Adipose tissue (tissue), 3 donors: ENCODE results near the gene TMEM198. TPM values are rescaled to one million over a fixed set of nuclear protein-coding genes. Genes with fewer than 3 reads are reported as not detected.

ENCODE experiments used
- H3K27ac ChIP-seq: one replicate; pipeline ENCODE4 v1.5.1; 2013; ENCODE audit warnings: low read depth, low read length
- WGBS, 3 donors: extraction: QIAGEN DNeasy Blood & Tissue Kit; methylation state at CpG; one replicate each; pipeline ENCODE4 v1.1.7; 2013; 5-methylcytosine and 5-hydroxymethylcytosine counted together
- polyA plus RNA-seq, 3 donors: library from polyadenylated mRNA; stranded (reverse); fragments of 200-250 nt; gene quantifications; one replicate each; pipeline ENCODE4 v1.2.3, GENCODE V29; 2013
- donor health status: healthy with polysubstance abuse.
- donor health status: Bipolar disorder and iron deficiency.
- donor health status: healthy.

The TMEM198 gene
- polyA plus RNA-seq, 3 donors = 2.3 to 9.5 (median 3.7) TPM

GRCh38 chr2:219507581-219508443, 36.0 kb upstream of the TMEM198 start:
- WGBS, 3 donors = 52 to 62% (median 58%) methylated on average over 8 of the region's 8 CpGs
- H3K27ac ChIP-seq = no peak overlapping the region

DNA sequence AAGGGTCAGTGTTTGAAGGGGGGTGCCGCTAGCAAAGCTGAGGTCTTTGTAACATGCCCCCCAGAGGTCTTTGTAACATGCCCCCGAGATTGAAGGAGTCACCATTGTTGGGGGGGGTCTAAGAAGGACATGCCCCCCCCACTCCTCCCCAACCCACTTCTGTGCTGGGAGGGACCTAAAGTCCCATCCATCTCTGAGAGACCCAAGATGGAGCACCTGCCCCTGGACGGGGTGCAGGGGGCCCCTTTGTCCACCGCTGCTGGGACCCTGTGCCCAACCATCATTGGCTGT, 35.4 kb upstream of the TMEM198 start:
- 62 to 71% (median 64%) methylated on average over 4 of the region's 4 CpGs for WGBS, 3 donors

GRCh38 chr2:219508971-219509779, 34.7 kb upstream of the TMEM198 start:
- WGBS, 3 donors = 6 to 14% (median 10%) methylated on average over 10 to 14 of the region's 14 CpGs
- H3K27ac ChIP-seq = no peak overlapping the region

More for the DNA sequence above, 35.4 kb upstream of the TMEM198 start:
- H3K27ac ChIP-seq = no peak overlapping the region

DNA sequence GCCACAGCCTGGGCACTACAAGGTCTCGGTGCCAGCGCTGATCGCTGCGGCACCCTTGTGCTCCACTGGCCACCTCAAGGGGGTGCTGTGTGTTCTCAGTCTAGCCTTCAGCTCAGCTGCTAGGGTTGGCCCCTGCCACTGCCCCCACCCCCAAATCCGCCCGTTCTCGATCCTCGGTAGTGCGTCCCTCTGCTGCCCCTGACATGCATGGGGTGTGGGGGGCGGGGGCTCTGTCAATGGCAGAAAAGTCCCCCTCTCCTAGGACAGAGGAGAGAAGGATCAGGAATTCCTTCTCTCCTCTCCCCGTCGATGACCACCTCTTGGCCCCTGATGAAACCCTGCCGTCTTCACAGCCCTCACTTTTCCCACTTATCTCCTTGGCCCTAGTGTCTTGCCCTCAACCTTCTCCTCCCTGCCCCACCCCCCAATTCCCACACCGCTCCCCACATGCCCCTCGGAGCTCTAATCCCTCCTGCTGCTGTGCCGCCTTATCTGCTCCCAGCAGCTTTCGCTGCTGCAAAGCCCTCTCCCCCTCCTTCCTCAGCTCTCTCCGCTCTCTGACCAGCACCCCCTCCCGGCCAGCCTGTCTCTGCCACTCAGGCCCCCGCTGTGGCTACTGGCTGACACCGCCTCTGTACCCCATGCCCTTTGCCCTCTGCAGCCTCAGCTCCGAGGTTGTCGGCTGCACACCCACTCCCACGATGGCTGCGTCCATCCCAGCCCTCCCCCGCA, 33.9 kb upstream of the TMEM198 start:
- H3K27ac ChIP-seq = no peak overlapping the region
- 1 to 2% (median 1%) methylated on average over 23 to 26 of the region's 26 CpGs for WGBS, 3 donors

GRCh38 chr2:219510512-219511135, 33.2 kb upstream of the TMEM198 start:
- H3K27ac ChIP-seq = no peak overlapping the region
- 27 to 38% (median 31%) methylated on average over 18 to 22 of the region's 22 CpGs for WGBS, 3 donors

DNA sequence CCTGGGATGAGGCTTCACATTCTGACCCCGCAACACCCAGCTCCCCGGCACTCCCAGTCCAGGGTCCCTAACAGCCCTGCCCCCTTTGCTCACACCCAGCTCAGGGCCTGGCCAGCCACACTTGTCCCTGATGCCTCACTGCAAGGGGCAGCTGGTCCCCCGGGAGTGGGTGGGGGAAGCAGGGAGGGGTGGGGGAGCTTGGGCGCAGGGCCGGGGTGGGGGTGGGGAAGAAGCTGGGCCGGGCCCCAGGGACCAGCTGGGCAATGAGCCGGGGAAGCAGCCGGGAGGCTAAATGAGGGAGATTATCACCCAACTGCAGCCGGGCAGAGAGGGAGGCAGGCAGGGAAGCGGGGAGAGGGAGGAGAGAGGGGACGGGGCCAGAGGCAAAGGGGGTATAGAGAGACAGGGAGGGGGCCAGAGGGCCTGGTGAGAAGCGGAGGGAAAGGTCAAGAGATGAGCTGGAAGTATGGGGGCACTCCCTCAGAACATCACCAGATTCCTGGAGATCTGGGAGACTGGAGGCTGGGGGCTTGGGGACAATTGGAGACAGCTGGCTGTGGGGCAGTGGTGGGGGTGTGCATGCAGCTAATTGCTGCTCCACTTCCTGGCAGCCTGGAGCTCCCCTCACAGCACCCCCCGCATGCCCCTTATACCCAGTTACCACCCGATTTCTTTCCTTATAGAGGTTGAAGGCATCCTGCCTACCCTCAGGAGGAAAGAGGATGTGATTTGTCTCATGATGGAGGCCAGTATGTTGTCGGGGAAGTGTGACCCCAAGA, 32.1 kb upstream of the TMEM198 start:
- WGBS, 3 donors = 27 to 32% (median 30%) methylated on average over 15 of the region's 15 CpGs
- H3K27ac ChIP-seq = no peak overlapping the region

DNA sequence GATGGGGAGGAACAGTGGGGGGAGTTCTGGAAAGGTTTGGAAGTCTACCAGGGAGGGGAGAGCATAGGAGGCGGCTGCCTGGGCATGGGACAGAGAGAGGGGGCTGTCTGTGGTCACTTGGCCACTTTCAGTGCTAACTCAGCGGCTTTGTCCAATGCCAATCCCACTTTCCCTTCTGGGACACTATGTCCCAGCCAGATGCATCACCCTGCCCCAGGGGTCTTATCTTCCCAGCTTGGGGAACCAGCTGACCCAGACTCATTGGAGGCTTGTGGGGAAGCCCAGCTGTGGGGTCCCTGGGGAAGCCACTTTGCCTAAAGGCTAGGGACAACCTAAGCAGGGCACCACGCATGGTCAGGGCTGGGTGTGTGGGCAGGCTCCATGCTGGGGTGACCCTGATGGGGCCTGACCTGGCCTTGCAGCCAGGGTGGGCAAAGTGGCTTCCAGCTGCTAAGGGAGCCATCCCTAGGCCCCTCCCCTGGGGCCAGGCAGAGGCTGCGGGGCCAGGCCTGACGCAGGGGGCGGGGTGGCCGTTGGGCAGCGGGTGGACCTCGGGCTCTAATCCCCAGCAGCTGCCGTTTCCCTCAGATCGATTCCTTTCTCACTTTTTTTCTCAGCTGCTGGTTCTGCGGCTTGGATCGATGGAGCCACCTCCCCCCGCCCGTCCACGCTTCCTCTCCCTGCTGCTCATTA, 31.2 kb upstream of the TMEM198 start:
- WGBS, 3 donors = 13 to 30% (median 28%) methylated on average over 15 to 16 of the region's 16 CpGs

DNA sequence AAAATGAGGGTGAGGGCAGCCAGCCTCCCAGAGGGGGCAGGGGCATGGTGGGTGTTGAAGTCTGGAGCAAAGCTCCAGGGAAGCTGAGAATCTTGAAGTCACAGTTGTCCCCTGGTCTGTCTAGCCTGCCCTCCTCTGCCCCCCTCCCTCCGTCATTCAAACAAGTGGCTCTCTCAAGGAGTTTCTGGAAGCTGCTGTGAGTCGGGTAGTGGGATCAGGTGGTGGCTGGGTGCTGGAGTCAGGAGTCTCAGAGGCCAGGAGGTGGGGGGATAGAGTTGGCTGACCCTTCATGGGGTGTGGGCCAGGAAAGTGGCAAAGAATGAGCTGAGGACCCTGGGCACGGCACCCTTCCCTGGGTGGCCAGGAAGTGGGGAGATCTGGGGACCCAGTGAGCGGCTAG, 30.0 kb upstream of the TMEM198 start:
- WGBS, 3 donors = 22 to 32% (median 26%) methylated on average over 4 of the region's 4 CpGs

More for the DNA sequence above, 31.2 kb upstream of the TMEM198 start:
- no peak overlapping the region for H3K27ac ChIP-seq

DNA sequence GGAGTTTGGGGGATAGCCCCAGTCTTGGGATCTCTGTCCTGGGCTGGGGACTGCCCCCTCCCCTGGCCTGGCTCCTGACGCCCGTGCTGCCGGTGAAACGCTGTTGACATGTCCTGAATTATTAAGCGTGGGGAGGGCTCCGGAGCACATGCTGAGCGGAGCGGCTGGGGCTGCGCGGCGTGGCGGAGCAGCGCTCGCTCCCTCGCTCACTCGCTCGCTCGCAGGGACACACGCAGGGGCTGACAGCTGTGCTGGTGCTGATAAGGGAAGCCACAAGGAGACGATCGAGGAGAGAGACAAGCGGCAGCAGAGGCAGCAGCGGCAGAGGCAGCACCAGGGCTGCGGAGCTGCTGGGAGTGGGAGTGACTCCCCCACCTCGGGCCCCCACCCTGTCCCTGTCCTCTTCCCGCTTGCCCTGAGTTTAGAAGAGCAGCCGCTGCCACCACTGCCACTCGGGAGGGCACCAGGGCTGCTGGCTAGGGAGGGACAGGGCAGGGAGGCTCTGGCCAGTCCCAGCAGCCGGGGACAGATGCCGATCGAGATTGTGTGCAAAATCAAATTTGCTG, 29.5 kb upstream of the TMEM198 start, which contains the start of gene ASIC4:
TSS of gene ASIC4 (plus strand) at position 287 of the 566 bp plus-strand sequence. CDS start at position 530, 243 bp downstream.
- WGBS, 3 donors = 8 to 12% (median 10%) methylated on average over 31 of the region's 31 CpGs
- no peak within 1 kb of the TSS for H3K27ac ChIP-seq

More for the DNA sequence above, 30.0 kb upstream of the TMEM198 start:
- no peak overlapping the region for H3K27ac ChIP-seq

- WGBS, 3 donors = 88 to 89% (median 88%) methylated on average over 13 to 21 of the region's 21 CpGs
- H3K27ac ChIP-seq = no peak overlapping the region
Measured at GRCh38 chr2:219514836-219515235, 29.0 kb upstream of the TMEM198 start.

GRCh38 chr2:219515874-219516629, 27.8 kb upstream of the TMEM198 start:
- 70 to 73% (median 72%) methylated on average over 17 of the region's 17 CpGs for WGBS, 3 donors

GRCh38 chr2:219516888-219517287, 26.9 kb upstream of the TMEM198 start:
- H3K27ac ChIP-seq = no peak overlapping the region
- WGBS, 3 donors = 50 to 73% (median 54%) methylated on average over 7 of the region's 7 CpGs

More at GRCh38 chr2:219515874-219516629, 27.8 kb upstream of the TMEM198 start:
- H3K27ac ChIP-seq = no peak overlapping the region

DNA sequence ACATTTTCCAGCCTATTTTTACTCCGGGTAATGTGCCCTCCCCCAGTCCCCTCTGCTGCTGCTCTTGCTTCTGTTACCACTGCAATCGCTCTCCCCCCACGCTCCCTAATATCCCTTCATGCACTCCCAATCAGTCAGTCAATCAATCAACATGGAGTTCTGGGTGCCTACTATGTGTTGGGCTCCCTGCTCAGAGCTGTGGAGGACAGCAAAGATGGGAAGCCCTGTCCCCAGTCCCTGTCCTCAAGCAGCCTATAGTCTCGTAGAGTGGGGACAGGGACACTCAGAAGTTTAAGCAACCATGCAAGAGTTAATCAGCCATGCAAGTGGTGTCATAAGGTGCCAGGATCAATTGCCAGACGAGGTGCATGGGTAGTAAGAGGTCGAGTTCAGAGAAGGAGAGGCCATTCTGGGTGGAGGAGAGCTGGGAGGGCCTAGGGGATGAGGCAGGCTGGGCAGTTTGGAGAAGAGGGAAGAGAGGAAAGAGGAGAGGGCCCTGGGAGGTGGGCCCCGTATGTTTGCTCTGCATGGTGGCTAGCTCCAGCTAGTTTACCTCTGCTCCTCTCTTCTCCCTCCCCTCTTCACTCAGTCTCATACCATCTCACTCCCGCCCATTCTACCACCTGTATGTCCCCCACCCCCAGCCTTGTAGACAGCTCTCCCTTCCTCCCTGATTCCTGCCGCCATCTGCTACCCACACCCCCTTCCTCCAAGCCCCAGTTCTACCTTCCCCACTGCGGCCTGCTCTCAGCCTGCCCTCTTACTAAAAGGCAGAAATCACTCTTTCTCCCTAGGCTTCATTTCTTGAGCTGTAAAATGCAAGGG, 25.7 kb upstream of the TMEM198 start:
- H3K27ac ChIP-seq = no peak overlapping the region
- 53 to 70% (median 61%) methylated on average over 9 to 10 of the region's 10 CpGs for WGBS, 3 donors

- 84 to 91% (median 86%) methylated on average over 9 of the region's 9 CpGs for WGBS, 3 donors
- no peak overlapping the region for H3K27ac ChIP-seq
Measured at GRCh38 chr2:219519526-219519916, 24.3 kb upstream of the TMEM198 start.

DNA sequence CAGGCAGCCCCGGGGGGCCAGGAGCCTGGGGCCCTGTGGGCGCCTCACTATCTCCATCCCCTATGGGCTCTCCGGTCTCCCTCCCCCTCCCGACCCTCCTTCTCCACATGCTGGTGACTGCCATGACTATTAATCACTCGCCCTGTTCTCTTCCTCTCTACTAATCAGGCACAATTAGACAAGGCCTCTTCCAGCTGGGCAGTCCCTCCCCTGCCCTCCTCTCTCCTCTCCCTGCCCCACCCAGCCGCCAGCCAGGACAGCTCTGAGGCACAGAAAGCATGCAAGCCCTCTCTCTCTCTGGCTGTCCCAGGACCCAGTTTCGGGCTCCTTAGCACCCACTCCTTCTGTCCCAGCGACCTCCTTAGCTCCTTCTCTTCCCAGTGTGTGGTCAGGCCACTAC, 23.7 kb upstream of the TMEM198 start:
- H3K27ac ChIP-seq = no peak overlapping the region
- 56 to 79% (median 73%) methylated on average over 7 to 8 of the region's 8 CpGs for WGBS, 3 donors
